Peyer's patch (tissue), 4 donors: ENCODE data around the gene C15orf62.

Experiments used
- CTCF ChIP-seq, 6 experiments: fragments of 450-650 bp in 4 of 6; fragments of 200-600 bp in 2 of 6; sonication (generic) in 1 of 6; IDR thresholded peaks; one replicate each; pipeline ENCODE4 v1.5.1; 2017 to 2019; ENCODE audit warnings: antibody characterized with exemption in 6 of 6, mild to moderate bottlenecking in 3 of 6, moderate library complexity in 1 of 6
- POLR2A ChIP-seq, 2 donors: fragments of 450-650 bp; IDR thresholded peaks; one replicate each; pipeline ENCODE4 v1.5.1; 2017; ENCODE audit warnings: antibody characterized with exemption in 2 of 2, mild to moderate bottlenecking in 2 of 2, moderate library complexity in 2 of 2

GRCh38 chr15:40722354-40722753, 47.4 kb upstream of the C15orf62 start:
- TF ChIP-seq CTCF (IDR thresholded peaks at IDR 0.05), result no peak
- no peak for TF ChIP-seq POLR2A (IDR thresholded peaks at IDR 0.05)
